GM12874 (cell line): ENCODE measurements around the gene SLC46A2.

Experiments
- CTCF ChIP-seq: IDR thresholded peaks from 2 replicates; pipeline ENCODE4 v1.5.1; 2011; ENCODE audit warnings: low read depth, mild to moderate bottlenecking, control low read depth, low read length, moderate library complexity; ENCODE audit not compliant: insufficient read depth

Gene SLC46A2

DNA sequence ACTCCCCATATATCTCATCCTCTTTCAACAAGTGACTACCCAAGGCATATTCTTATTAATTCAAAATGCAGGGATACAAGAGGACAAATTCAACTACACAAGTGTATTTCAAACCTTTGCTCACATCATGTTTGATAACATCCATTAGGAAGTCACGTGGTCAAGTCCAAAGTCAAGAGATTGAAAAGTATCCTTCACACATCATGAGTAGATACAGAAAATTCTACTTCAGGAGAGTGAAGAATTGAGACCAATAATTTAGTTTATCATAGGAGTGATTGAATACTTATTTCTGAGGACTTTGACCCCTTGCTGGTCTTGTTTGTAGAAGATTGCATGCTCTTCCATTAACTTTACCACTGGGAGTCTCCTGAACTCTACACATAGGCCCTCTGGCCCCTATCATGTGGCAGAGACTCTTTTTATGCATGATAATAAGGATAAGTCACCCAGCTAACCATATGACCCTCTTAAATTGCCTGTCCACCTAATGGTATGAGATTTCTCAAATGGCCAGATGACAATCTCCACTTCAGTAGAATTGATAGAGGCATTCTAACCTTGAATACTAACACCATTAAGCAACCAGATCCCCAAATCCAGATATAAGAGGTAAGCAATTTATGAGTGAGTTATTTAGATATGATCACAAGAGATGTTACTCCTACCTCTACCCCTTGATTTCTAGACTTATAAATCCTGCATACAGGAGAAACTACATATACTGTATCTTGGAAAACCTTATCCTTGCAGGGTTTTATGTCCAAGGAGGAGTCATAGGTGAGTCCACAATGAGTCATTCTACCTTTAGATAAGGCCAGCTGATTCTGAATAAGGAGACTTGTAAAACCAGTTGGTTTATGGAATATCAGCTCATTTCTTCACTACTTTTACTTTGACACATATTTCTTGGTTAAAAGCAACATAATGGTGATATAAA lies 26.6 kb upstream of the SLC46A2 start:
- TF ChIP-seq CTCF, result no peak

- no peak for TF ChIP-seq CTCF
Observed at GRCh38 chr9:112914524-112914923, 23.8 kb upstream of the SLC46A2 start.

GRCh38 chr9:112913326-112913725 lies 22.6 kb upstream of the SLC46A2 start:
- TF ChIP-seq CTCF, result no peak

- no peak for TF ChIP-seq CTCF
Observed at GRCh38 chr9:112912636-112913035, 22.0 kb upstream of the SLC46A2 start.

DNA sequence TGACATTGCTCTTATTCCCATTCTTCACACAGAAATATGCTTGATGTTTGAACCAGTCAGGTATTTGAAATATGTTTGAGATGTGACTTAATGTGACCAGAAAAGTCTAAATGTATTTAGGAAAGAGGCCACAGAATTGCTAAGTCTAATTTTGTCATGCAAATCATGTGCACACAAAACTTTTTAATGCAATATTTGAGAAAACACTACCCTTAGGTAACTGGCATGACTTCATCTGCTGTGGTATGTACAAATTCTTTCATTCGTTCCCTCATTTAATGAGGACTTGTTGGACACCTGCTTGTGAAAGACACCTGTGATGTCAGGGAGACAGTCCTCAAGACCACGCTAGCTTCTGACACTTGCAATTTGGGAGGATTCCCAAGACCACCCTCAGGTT lies 21.1 kb upstream of the SLC46A2 start:
- TF ChIP-seq CTCF, result no peak

GRCh38 chr9:112905084-112905483 lies 14.4 kb upstream of the SLC46A2 start:
- no peak for TF ChIP-seq CTCF

- TF ChIP-seq CTCF, result no peak
Observed at GRCh38 chr9:112900901-112901300, 10.2 kb upstream of the SLC46A2 start.
